Left lung (tissue), 10 donors: ENCODE results near the gene EEPD1. TPM values are rescaled to one million over a fixed set of nuclear protein-coding genes. Genes with fewer than 3 reads are reported as not detected.

Source experiments
- ATAC-seq: fragments of 200-7000 bp; cut with Tn5 transposase; one replicate; pipeline ENCODE4 v1.9.1; 2020; ENCODE audit warnings: moderate library complexity
- DNase-seq, 4 donors: peaks; one replicate each; pipeline ENCODE4 v3.0.0-alpha.2; 2013 to 2020
- H3K27ac ChIP-seq, 2 donors: fragments of 200-600 bp; sonication (generic) in 1 of 2; one replicate each; pipeline versions ENCODE4 v1.5.0 to v1.8.0; 2020 to 2021
- H3K27me3 ChIP-seq, 2 donors: fragments of 200-600 bp; sonication (generic) in 1 of 2; one replicate each; pipeline versions ENCODE4 v1.5.0 to v1.8.0; 2020 to 2021
- H3K36me3 ChIP-seq, 2 donors: fragments of 200-600 bp; sonication (generic) in 1 of 2; one replicate each; pipeline versions ENCODE4 v1.5.0 to v1.8.0; 2020 to 2021
- H3K4me1 ChIP-seq, 2 donors: fragments of 200-600 bp; one replicate each; pipeline ENCODE4 v1.8.0; 2021
- H3K4me3 ChIP-seq, 2 donors: fragments of 200-600 bp; sonication (generic) in 1 of 2; one replicate each; pipeline versions ENCODE4 v1.5.0 to v1.8.0; 2020 to 2021; ENCODE audit warnings: mild to moderate bottlenecking in 1 of 2
- H3K9me3 ChIP-seq, 2 donors: fragments of 200-600 bp; sonication (generic) in 1 of 2; one replicate each; pipeline versions ENCODE4 v1.5.0 to v1.8.0; 2020 to 2021
- CTCF ChIP-seq, 2 donors: fragments of 200-600 bp; sonication (generic) in 1 of 2; IDR thresholded peaks; one replicate each; pipeline versions ENCODE4 v1.5.0 to v1.8.0; 2021; ENCODE audit warnings: antibody characterized with exemption in 2 of 2
- intact Hi-C, 2 donors: fragments of 100-400 bp; cut with DNase I; formaldehyde crosslinking; loops; one replicate each; pipeline versions ENCODE4 v1.11.2 to v1.14.2; 2022
- polyA plus RNA-seq, 6 donors: library from polyadenylated mRNA; unstranded; fragments of 120-200 nt; gene quantifications; one replicate each; pipeline ENCODE4 v1.2.1, GENCODE V29; 2013; ENCODE audit not compliant: insufficient read length in 6 of 6
- total RNA-seq, 2 donors: library from RNA; stranded (reverse); fragmentation: NEBNext Ultra II Directional; extraction: Animal tissue kit (Norgen Biotek cat#: 25700); gene quantifications; one replicate each; pipeline ENCODE4 v1.2.1, GENCODE V29; 2021
- donor health status: DM: no; HTN: yes; CAD: no.
- donor health status: DM: no; HTN: no; CAD: no.

Gene EEPD1
- total and polyA plus RNA-seq, 8 donors: 7.8 to 22.8 (median 19.0) TPM

- H3K27me3 ChIP-seq: no peaks in the 10 kb centered on the region
- ATAC-seq: no peak
- no peaks in the 10 kb centered on the region for H3K9me3 ChIP-seq
- H3K27ac ChIP-seq: no peak overlapping the region
- no peak for TF ChIP-seq CTCF (IDR thresholded peaks at IDR 0.05)
- no peaks in the 10 kb centered on the region for H3K4me1 ChIP-seq
- H3K36me3 ChIP-seq: no peaks in the 10 kb centered on the region
- H3K4me3 ChIP-seq: no peak overlapping the region
- intact Hi-C loops: no loop called here
- no peak for DNase-seq
Observed at GRCh38 chr7:36344622-36345021, 191.6 kb downstream of the EEPD1 start.

GRCh38 chr7:36346260-36346831 is 193.3 kb downstream of the EEPD1 start:
- no peak for TF ChIP-seq CTCF (IDR thresholded peaks at IDR 0.05)
- no peaks in the 10 kb centered on the region for H3K27me3 ChIP-seq
- ATAC-seq (no peak), DNase-seq (no peak)
- no peaks in the 10 kb centered on the region for H3K4me1 ChIP-seq
- no peaks in the 10 kb centered on the region for H3K36me3 ChIP-seq
- H3K27ac ChIP-seq: no peak overlapping the region
- H3K9me3 ChIP-seq: no peaks in the 10 kb centered on the region
- intact Hi-C loops: no loop called here
- no peak overlapping the region for H3K4me3 ChIP-seq

- no peaks in the 10 kb centered on the region for H3K4me1 ChIP-seq
- no peaks in the 10 kb centered on the region for H3K9me3 ChIP-seq
- H3K4me3 ChIP-seq: no peak overlapping the region
- H3K27ac ChIP-seq: no peak overlapping the region
- no peaks in the 10 kb centered on the region for H3K36me3 ChIP-seq
- intact Hi-C loops: no loop called here
- DNase-seq: no peak
- no peaks in the 10 kb centered on the region for H3K27me3 ChIP-seq
- TF ChIP-seq CTCF (IDR thresholded peaks at IDR 0.05): no peak
- no peak for ATAC-seq
Observed at GRCh38 chr7:36348256-36348655, 195.2 kb downstream of the EEPD1 start.

- intact Hi-C loops: no loop called here
- no peak overlapping the region for H3K27ac ChIP-seq
- DNase-seq (no peak), ATAC-seq (no peak)
- no peaks in the 10 kb centered on the region for H3K27me3 ChIP-seq
- no peaks in the 10 kb centered on the region for H3K36me3 ChIP-seq
- no peak for TF ChIP-seq CTCF (IDR thresholded peaks at IDR 0.05)
- H3K9me3 ChIP-seq: no peaks in the 10 kb centered on the region
- no peaks in the 10 kb centered on the region for H3K4me1 ChIP-seq
- H3K4me3 ChIP-seq: no peak overlapping the region
Observed at GRCh38 chr7:36348771-36349170, 195.7 kb downstream of the EEPD1 start.

GRCh38 chr7:36349626-36350025 is 196.6 kb downstream of the EEPD1 start:
- Histone ChIP-seq H3K4me1 (no peaks in the 10 kb centered on the region), H3K27me3 (no peaks in the 10 kb centered on the region), H3K27ac (no peak overlapping the region), H3K4me3 (no peak overlapping the region), H3K36me3 (no peaks in the 10 kb centered on the region), H3K9me3 (no peaks in the 10 kb centered on the region)
- DNase-seq: no peak
- TF ChIP-seq CTCF (IDR thresholded peaks at IDR 0.05): no peak
- intact Hi-C loops: no loop called here
- no peak for ATAC-seq

Other genes starting within 250 kb of the EEPD1 start
- gene ANLN, start 236.6 kb downstream of the EEPD1 start, total RNA-seq: 10 to 100 TPM in 1 of 2 donors, 1 to 10 TPM in 1; 9.0 to 23.2 TPM
- 10 to 100 TPM; 26.4 to 68.5 (median 40.1) TPM for gene ANLN, start 236.6 kb downstream of the EEPD1 start, polyA plus RNA-seq